ENCODE measurements around the gene ARNT2. TPM values are rescaled to one million over a fixed set of nuclear protein-coding genes. Genes with fewer than 3 reads are reported as not detected.

The ARNT2 gene
- total RNA-seq, 2 donors from 2014 or later = 9.1 to 43.7 TPM

GRCh38 chr15:80455051-80455648 lies 51.0 kb downstream of the ARNT2 start:
- DNase-seq (ENCODE audit: low spot score) = no peak
- H3K4me1 ChIP-seq (replicated peaks) = no peaks in the 10 kb centered on the region
- intact Hi-C loops (cut with DNase I) = loop anchor here (2.0 kb wide), 1 partner anchor 516 kb away; no protein-coding TSS in a partner anchor
- TF ChIP-seq POLR2AphosphoS5 (IDR thresholded peaks at IDR 0.05) (no peak), POLR2A (IDR thresholded peaks at IDR 0.05) (no peak), CTCF (IDR thresholded peaks at IDR 0.05) (no peak)
- H3K27me3 ChIP-seq (replicated peaks; ENCODE audit: insufficient read depth) = no peaks in the 10 kb centered on the region
- H3K27ac ChIP-seq = no peak overlapping the region
- no peak overlapping the region for H3K4me3 ChIP-seq
- no peaks in the 10 kb centered on the region for H3K9me3 ChIP-seq
- WGBS = 81% methylated on average over 6 of the region's 6 CpGs
- no peaks in the 10 kb centered on the region for H3K36me3 ChIP-seq

GRCh38 chr15:80455668-80456442 lies 51.7 kb downstream of the ARNT2 start:
- intact Hi-C loops (cut with DNase I) = loop anchor here (2.0 kb wide), 3 partner anchors 111 to 515 kb away; partner anchors contain the start of gene CEMIP
- Histone ChIP-seq H3K36me3 (no peaks in the 10 kb centered on the region), H3K27ac (no peak overlapping the region), H3K4me1 (replicated peaks) (no peaks in the 10 kb centered on the region), H3K4me3 (no peak overlapping the region), H3K27me3 (replicated peaks; ENCODE audit: insufficient read depth) (no peaks in the 10 kb centered on the region), H3K9me3 (no peaks in the 10 kb centered on the region)
- DNase-seq (ENCODE audit: low spot score) = peak; percentile 54
- TF ChIP-seq POLR2AphosphoS5 (IDR thresholded peaks at IDR 0.05) (peak; percentile 28), POLR2A (IDR thresholded peaks at IDR 0.05) (no peak), CTCF (IDR thresholded peaks at IDR 0.05) (peak; percentile 82 to 85 (median 84))
- WGBS = 19% methylated on average over 17 of the region's 17 CpGs

GRCh38 chr15:80456517-80457492 lies 52.6 kb downstream of the ARNT2 start:
- no peak for DNase-seq (ENCODE audit: low spot score)
- intact Hi-C loops (cut with DNase I) = loop anchor here (2.0 kb wide), 2 partner anchors 110 to 322 kb away; partner anchors contain the start of gene CEMIP

GRCh38 chr15:80457896-80458295 lies 53.7 kb downstream of the ARNT2 start:
- no peaks in the 10 kb centered on the region for H3K9me3 ChIP-seq
- H3K4me3 ChIP-seq = no peak overlapping the region
- no peaks in the 10 kb centered on the region for H3K27me3 ChIP-seq (replicated peaks; ENCODE audit: insufficient read depth)
- H3K4me1 ChIP-seq (replicated peaks) = no peaks in the 10 kb centered on the region
- intact Hi-C loops (cut with DNase I) = loop anchor here (2.0 kb wide), 2 partner anchors 109 to 321 kb away; partner anchors contain the start of gene CEMIP
- H3K36me3 ChIP-seq = no peaks in the 10 kb centered on the region
- H3K27ac ChIP-seq = no peak overlapping the region
- no peak for DNase-seq (ENCODE audit: low spot score)
- no peak for TF ChIP-seq POLR2A (IDR thresholded peaks at IDR 0.05)
- no peak for TF ChIP-seq POLR2AphosphoS5 (IDR thresholded peaks at IDR 0.05)
- TF ChIP-seq CTCF (IDR thresholded peaks at IDR 0.05) = no peak
- 88% methylated on average over 3 of the region's 3 CpGs for WGBS

More at GRCh38 chr15:80456517-80457492, 52.6 kb downstream of the ARNT2 start:
- no peaks in the 10 kb centered on the region for H3K9me3 ChIP-seq
- no peaks in the 10 kb centered on the region for H3K27me3 ChIP-seq (replicated peaks; ENCODE audit: insufficient read depth)
- TF ChIP-seq CTCF (IDR thresholded peaks at IDR 0.05) (no peak), POLR2A (IDR thresholded peaks at IDR 0.05) (no peak), POLR2AphosphoS5 (IDR thresholded peaks at IDR 0.05) (no peak)
- H3K36me3 ChIP-seq = no peaks in the 10 kb centered on the region
- no peak overlapping the region for H3K4me3 ChIP-seq
- H3K4me1 ChIP-seq (replicated peaks) = no peaks in the 10 kb centered on the region
- WGBS = 72% methylated on average over 4 of the region's 4 CpGs
- no peak overlapping the region for H3K27ac ChIP-seq
